RWPE1 (cell line): Measurements from ENCODE around the gene SPATA46.

Experiments used
- CTCF ChIA-PET: fragments of 350-600 bp; sonication (Branson Sonifier 250); formaldehyde crosslinking; extraction: SDS; loops from one replicate; lab custom pipeline; 2021; lab: Yijun Ruan, JAX
- POLR2A ChIA-PET: fragments of 400-600 bp; formaldehyde crosslinking; extraction: SDS; loops from one replicate; lab custom pipeline; 2020; ENCODE audit warnings: antibody characterized with exemption; ENCODE audit not compliant: low non-redundant PET; lab: Yijun Ruan, JAX
- DNase-seq: peaks from one replicate; pipeline ENCODE4 v3.0.0; 2012; ENCODE audit warnings: low spot score
- H3K27ac ChIP-seq: fragments of 450-650 bp; 2 replicates; pipeline ENCODE4 v1.5.1; 2017
- CTCF ChIP-seq: fragments of 450-650 bp; conservative IDR thresholded peaks from 2 replicates; pipeline ENCODE4 v1.5.1; 2017; ENCODE audit warnings: low read depth, mild to moderate bottlenecking

SPATA46 gene

GRCh38 chr1:162360874-162361260 lies 15.8 kb downstream of the SPATA46 start:
- no peak for DNase-seq
- H3K27ac ChIP-seq: no peak overlapping the region
- CTCF ChIA-PET: no interaction called here
- TF ChIP-seq CTCF: no peak
- POLR2A ChIA-PET: interaction anchor here (0.6 kb wide), 1 partner anchor 223 kb away, joined by 3 read pairs; no protein-coding TSS in a partner anchor

GRCh38 chr1:162360237-162360873 lies 16.3 kb downstream of the SPATA46 start:
- ChIA-PET POLR2A (interaction anchor here (0.6 kb wide), 1 partner anchor 223 kb away, joined by 3 read pairs; no protein-coding TSS in a partner anchor), CTCF (interaction anchor here (0.6 kb wide), 1 partner anchor 332 kb away, joined by 5 read pairs; no protein-coding TSS in a partner anchor)

GRCh38 chr1:162359523-162360236 lies 17.0 kb downstream of the SPATA46 start:
- TF ChIP-seq CTCF: no peak
- DNase-seq: no peak
- CTCF ChIA-PET: interaction anchor here (0.6 kb wide), 1 partner anchor 331 kb away, joined by 5 read pairs; no protein-coding TSS in a partner anchor
- POLR2A ChIA-PET: no interaction called here
- no peak overlapping the region for H3K27ac ChIP-seq

More at GRCh38 chr1:162360237-162360873, 16.3 kb downstream of the SPATA46 start:
- no peak overlapping the region for H3K27ac ChIP-seq
- DNase-seq: no peak
- no peak for TF ChIP-seq CTCF

- H3K27ac ChIP-seq: no peak overlapping the region
- ChIA-PET CTCF (no interaction called here), POLR2A (no interaction called here)
- TF ChIP-seq CTCF: no peak
- DNase-seq: no peak
Measured at GRCh38 chr1:162358928-162359327, 17.7 kb downstream of the SPATA46 start.

GRCh38 chr1:162357681-162358266 lies 18.9 kb downstream of the SPATA46 start:
- DNase-seq: no peak
- ChIA-PET CTCF (interaction anchor here (0.6 to 1.2 kb wide), 5 partner anchors 9 to 181 kb away, joined by 3 to 7 read pairs (median 3); no protein-coding TSS in a partner anchor), POLR2A (no interaction called here)
- no peak overlapping the region for H3K27ac ChIP-seq
- TF ChIP-seq CTCF: no peak

GRCh38 chr1:162353702-162354101 lies 23.0 kb downstream of the SPATA46 start:
- CTCF ChIA-PET: no interaction called here

More at GRCh38 chr1:162353702-162354101, 23.0 kb downstream of the SPATA46 start:
- no peak overlapping the region for H3K27ac ChIP-seq
- no peak for DNase-seq
- POLR2A ChIA-PET: no interaction called here
- TF ChIP-seq CTCF: no peak
